K562 (cell line): ENCODE data around the gene TIMM8A. TPM values are rescaled to one million over a fixed set of nuclear protein-coding genes. Genes with fewer than 3 reads are reported as not detected.
A peak's percentile ranks its signal among the peaks of the same experiment; 100 is the strongest.

Experiments used
- BACH1 ChIP-seq: fragments of 200-800 bp; sonication (Bioruptor generic); IDR thresholded peaks from 2 replicates; pipeline ENCODE4 v1.6.1; 2016; ENCODE audit warnings: missing genetic modification characterization, missing compliant biosample characterization
- ESRRA ChIP-seq: fragments of 450-650 bp; IDR thresholded peaks from 2 replicates; pipeline ENCODE4 v1.6.1; 2014; ENCODE audit warnings: low read depth, mild to moderate bottlenecking, moderate library complexity, borderline replicate concordance
- ETV6 ChIP-seq, 3 experiments: fragments of 150-350 bp in 1 of 3; sonication (generic) in 1 of 3; formaldehyde crosslinking in 1 of 3; IDR thresholded peaks; 2 replicates each; pipeline versions ENCODE4 v1.6.1 to v1.8.0; 2014 to 2022; ENCODE audit warnings: borderline replicate concordance in 2 of 3, low read depth in 2 of 3, antibody characterized with exemption in 1 of 3, low read length in 1 of 3, mild to moderate bottlenecking in 1 of 3, missing genetic modification reagents in 1 of 3
- FOXP1 ChIP-seq: sonication (generic); formaldehyde crosslinking; IDR thresholded peaks from 2 replicates; pipeline ENCODE4 v1.8.0; 2022; ENCODE audit warnings: mild to moderate bottlenecking, missing genetic modification reagents
- KDM1A ChIP-seq, 2 experiments: fragments of 450-650 bp; IDR thresholded peaks; 2 replicates each; pipeline ENCODE4 v1.6.1; 2016; ENCODE audit warnings: mild to moderate bottlenecking in 2 of 2
- MAFG ChIP-seq: fragments of 450-650 bp; conservative IDR thresholded peaks from 2 replicates; pipeline ENCODE4 v1.6.1; 2016; ENCODE audit warnings: missing genetic modification characterization, missing compliant biosample characterization
- NCOR1 ChIP-seq: fragments of 450-650 bp; IDR thresholded peaks from 2 replicates; pipeline ENCODE4 v1.6.1; 2016; ENCODE audit warnings: mild to moderate bottlenecking, moderate library complexity
- SNAPC5 ChIP-seq: fragments of 250-450 bp; sonication (Bioruptor Pico); IDR thresholded peaks from 2 replicates; pipeline ENCODE4 v1.8.0; 2021; ENCODE audit warnings: moderate library complexity, mild to moderate bottlenecking, inconsistent platforms
- polyA plus RNA-seq, 8 experiments: library from polyadenylated mRNA; depleted of rRNA in 4 of 8; stranded (reverse) in 5 of 8; unstranded in 3 of 8; fragments of >200 nt; fragmentation: Nextera tagmentation in 2 of 8; fragmentation: Illumina TruSeq in 1 of 8; extraction: Ambion mirVana in 2 of 8; extraction: Trizol in 1 of 8; gene quantifications; 2 replicates each; pipeline versions ENCODE4 v1.2.1 to v1.2.3, GENCODE V29; 2011 to 2014; ENCODE audit warnings: inconsistent platforms in 1 of 8, missing spikeins in 1 of 8
- total RNA-seq, 7 experiments: library from RNA; depleted of rRNA in 6 of 7; stranded (reverse); fragments of >200 nt in 6 of 7; fragmentation: Illumina TruSeq in 2 of 7; extraction: Trizol in 2 of 7; gene quantifications; 2 replicates each; pipeline versions ENCODE4 v1.2.1 to v1.2.3, GENCODE V29; 2011 to 2021; ENCODE audit warnings: low replicate concordance in 1 of 7
- TF ChIP-seq, protein P1 (sequence below): fragments of 450-650 bp; IDR thresholded peaks from 2 replicates; pipeline ENCODE4 v1.6.1; 2016; ENCODE audit warnings: mild to moderate bottlenecking, moderate library complexity
- TF ChIP-seq, protein P2 (sequence below): sonication (generic); IDR thresholded peaks from 2 replicates; pipeline ENCODE4 v1.6.1; 2016
- TF ChIP-seq, protein P3 (sequence below): sonication (generic); formaldehyde crosslinking; IDR thresholded peaks from 2 replicates; pipeline ENCODE4 v1.9.0; 2022; ENCODE audit warnings: mild to moderate bottlenecking, missing genetic modification reagents

The TIMM8A gene
- total and polyA plus RNA-seq, 9 of the 15 experiments (the other 6 are each of a cell fraction or from before 2014, with no cell fraction given) = 10.9 to 132 (median 41.1) TPM

DNA sequence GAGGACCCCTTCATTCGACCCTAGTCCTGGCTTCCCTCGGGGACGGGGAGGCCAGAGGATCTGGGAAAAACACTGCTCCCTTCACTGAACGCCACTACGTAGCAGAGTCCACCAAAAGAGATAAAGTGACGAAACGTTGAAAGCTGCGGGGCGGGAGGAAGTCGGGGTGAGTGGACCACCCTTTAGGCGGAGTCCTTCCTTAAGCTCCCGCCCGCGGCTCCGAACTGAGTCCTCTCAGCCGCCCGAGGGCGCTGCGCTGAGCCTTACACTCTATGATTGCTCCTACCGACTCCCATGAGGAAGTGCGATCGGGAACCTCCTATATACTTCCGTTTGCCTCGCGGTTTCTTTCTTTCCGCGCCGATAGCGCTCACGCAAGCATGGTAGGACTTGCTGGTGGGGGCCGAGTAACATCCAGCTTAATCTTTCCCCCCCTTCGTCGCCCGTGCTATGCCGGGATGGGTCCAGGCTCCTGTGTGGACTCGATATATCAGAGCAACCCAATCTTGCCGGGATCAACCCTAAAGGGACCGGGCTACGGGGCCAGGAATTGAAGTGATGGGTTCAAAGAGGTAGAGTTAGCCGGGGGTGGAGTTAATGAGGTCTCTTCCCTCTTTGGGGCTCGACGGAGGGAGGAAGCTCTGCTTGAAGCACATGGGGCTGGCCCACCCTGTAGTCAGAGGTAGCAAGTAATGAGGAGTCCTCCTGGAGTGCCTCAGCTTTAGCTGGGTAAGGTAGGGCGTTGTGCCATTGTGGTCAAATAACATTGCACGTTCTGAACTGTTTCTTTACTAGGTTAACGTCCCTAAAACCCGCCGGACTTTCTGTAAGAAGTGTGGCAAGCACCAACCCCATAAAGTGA, 42.4 kb upstream of the TIMM8A start, which contains the start of gene RPL36A (continued):
- TF ChIP-seq KDM1A (IDR thresholded peaks at IDR 0.05) = no peak
- no peak; the same call in none of the 2 replicates for TF ChIP-seq NCOR1
- peak; percentile 84; the same call in 1 of the 2 replicates for TF ChIP-seq ESRRA
- no peak for TF ChIP-seq FOXP1 (CRISPR knock-in tag)
- TF ChIP-seq ETV6 (IDR thresholded peaks at IDR 0.05; ENCODE audit: borderline replicate concordance in 1 of 2, low read depth in 2 of 2, low read length in 1 of 2) = peak in 1 of 2 experiments; percentile 55; a peak in 1 of 4 replicates
- TF ChIP-seq ETV6 (CRISPR knock-in tag; IDR thresholded peaks at IDR 0.05; ENCODE audit: borderline replicate concordance) = no peak
- TF ChIP-seq BACH1 (tag) = no peak
- TF ChIP-seq MAFG (tag) = no peak
- TF ChIP-seq SNAPC5 (CRISPR knock-in tag) = no peak
- TF ChIP-seq, protein P1, sequence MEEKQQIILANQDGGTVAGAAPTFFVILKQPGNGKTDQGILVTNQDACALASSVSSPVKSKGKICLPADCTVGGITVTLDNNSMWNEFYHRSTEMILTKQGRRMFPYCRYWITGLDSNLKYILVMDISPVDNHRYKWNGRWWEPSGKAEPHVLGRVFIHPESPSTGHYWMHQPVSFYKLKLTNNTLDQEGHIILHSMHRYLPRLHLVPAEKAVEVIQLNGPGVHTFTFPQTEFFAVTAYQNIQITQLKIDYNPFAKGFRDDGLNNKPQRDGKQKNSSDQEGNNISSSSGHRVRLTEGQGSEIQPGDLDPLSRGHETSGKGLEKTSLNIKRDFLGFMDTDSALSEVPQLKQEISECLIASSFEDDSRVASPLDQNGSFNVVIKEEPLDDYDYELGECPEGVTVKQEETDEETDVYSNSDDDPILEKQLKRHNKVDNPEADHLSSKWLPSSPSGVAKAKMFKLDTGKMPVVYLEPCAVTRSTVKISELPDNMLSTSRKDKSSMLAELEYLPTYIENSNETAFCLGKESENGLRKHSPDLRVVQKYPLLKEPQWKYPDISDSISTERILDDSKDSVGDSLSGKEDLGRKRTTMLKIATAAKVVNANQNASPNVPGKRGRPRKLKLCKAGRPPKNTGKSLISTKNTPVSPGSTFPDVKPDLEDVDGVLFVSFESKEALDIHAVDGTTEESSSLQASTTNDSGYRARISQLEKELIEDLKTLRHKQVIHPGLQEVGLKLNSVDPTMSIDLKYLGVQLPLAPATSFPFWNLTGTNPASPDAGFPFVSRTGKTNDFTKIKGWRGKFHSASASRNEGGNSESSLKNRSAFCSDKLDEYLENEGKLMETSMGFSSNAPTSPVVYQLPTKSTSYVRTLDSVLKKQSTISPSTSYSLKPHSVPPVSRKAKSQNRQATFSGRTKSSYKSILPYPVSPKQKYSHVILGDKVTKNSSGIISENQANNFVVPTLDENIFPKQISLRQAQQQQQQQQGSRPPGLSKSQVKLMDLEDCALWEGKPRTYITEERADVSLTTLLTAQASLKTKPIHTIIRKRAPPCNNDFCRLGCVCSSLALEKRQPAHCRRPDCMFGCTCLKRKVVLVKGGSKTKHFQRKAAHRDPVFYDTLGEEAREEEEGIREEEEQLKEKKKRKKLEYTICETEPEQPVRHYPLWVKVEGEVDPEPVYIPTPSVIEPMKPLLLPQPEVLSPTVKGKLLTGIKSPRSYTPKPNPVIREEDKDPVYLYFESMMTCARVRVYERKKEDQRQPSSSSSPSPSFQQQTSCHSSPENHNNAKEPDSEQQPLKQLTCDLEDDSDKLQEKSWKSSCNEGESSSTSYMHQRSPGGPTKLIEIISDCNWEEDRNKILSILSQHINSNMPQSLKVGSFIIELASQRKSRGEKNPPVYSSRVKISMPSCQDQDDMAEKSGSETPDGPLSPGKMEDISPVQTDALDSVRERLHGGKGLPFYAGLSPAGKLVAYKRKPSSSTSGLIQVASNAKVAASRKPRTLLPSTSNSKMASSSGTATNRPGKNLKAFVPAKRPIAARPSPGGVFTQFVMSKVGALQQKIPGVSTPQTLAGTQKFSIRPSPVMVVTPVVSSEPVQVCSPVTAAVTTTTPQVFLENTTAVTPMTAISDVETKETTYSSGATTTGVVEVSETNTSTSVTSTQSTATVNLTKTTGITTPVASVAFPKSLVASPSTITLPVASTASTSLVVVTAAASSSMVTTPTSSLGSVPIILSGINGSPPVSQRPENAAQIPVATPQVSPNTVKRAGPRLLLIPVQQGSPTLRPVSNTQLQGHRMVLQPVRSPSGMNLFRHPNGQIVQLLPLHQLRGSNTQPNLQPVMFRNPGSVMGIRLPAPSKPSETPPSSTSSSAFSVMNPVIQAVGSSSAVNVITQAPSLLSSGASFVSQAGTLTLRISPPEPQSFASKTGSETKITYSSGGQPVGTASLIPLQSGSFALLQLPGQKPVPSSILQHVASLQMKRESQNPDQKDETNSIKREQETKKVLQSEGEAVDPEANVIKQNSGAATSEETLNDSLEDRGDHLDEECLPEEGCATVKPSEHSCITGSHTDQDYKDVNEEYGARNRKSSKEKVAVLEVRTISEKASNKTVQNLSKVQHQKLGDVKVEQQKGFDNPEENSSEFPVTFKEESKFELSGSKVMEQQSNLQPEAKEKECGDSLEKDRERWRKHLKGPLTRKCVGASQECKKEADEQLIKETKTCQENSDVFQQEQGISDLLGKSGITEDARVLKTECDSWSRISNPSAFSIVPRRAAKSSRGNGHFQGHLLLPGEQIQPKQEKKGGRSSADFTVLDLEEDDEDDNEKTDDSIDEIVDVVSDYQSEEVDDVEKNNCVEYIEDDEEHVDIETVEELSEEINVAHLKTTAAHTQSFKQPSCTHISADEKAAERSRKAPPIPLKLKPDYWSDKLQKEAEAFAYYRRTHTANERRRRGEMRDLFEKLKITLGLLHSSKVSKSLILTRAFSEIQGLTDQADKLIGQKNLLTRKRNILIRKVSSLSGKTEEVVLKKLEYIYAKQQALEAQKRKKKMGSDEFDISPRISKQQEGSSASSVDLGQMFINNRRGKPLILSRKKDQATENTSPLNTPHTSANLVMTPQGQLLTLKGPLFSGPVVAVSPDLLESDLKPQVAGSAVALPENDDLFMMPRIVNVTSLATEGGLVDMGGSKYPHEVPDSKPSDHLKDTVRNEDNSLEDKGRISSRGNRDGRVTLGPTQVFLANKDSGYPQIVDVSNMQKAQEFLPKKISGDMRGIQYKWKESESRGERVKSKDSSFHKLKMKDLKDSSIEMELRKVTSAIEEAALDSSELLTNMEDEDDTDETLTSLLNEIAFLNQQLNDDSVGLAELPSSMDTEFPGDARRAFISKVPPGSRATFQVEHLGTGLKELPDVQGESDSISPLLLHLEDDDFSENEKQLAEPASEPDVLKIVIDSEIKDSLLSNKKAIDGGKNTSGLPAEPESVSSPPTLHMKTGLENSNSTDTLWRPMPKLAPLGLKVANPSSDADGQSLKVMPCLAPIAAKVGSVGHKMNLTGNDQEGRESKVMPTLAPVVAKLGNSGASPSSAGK = peak; percentile 69; the same call in 1 of the 2 replicates
- TF ChIP-seq, protein P2, sequence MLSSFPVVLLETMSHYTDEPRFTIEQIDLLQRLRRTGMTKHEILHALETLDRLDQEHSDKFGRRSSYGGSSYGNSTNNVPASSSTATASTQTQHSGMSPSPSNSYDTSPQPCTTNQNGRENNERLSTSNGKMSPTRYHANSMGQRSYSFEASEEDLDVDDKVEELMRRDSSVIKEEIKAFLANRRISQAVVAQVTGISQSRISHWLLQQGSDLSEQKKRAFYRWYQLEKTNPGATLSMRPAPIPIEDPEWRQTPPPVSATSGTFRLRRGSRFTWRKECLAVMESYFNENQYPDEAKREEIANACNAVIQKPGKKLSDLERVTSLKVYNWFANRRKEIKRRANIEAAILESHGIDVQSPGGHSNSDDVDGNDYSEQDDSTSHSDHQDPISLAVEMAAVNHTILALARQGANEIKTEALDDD = no peak; the same call in 1 of the 2 replicates
- TF ChIP-seq, protein P3, sequence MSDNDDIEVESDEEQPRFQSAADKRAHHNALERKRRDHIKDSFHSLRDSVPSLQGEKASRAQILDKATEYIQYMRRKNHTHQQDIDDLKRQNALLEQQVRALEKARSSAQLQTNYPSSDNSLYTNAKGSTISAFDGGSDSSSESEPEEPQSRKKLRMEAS (CRISPR knock-in tag) = peak; percentile 65; the same call in 1 of the 2 replicates
